ENCODE measurements around the gene CX3CL1. TPM values are rescaled to one million over a fixed set of nuclear protein-coding genes. Genes with fewer than 3 reads are reported as not detected.
"Not testable (repeated sequence)": the region's sequence is repeated elsewhere in the genome, so short reads cannot be mapped to it uniquely, and the experiment has no call there.

Gene CX3CL1
- total and polyA plus RNA-seq, 8 donors, result 8.6 to 27.8 (median 11.2) TPM

GRCh38 chr16:57391708-57392107 is 19.4 kb downstream of the CX3CL1 start:
- ATAC-seq (no peak), DNase-seq (no peak)
- Histone ChIP-seq H3K27ac (no peak overlapping the region), H3K4me3 (no peak overlapping the region), H3K4me1 (peaks cover 0 to 11% of the 10 kb centered on the region in 2 donors), H3K9me3 (peaks cover 0 to 4% of the 10 kb centered on the region in 2 donors), H3K27me3 (no peaks in the 10 kb centered on the region), H3K36me3 (no peaks in the 10 kb centered on the region)
- intact Hi-C loops (cut with DNase I), result no loop called here
- no peak for TF ChIP-seq CTCF (IDR thresholded peaks at IDR 0.05)

- TF ChIP-seq CTCF (IDR thresholded peaks at IDR 0.05), result no peak
- H3K4me1 ChIP-seq, result peaks cover 0 to 8% of the 10 kb centered on the region in 2 donors
- peaks cover 0 to 4% of the 10 kb centered on the region in 2 donors for H3K9me3 ChIP-seq
- no peaks in the 10 kb centered on the region for H3K36me3 ChIP-seq
- intact Hi-C loops (cut with DNase I), result no loop called here
- no peak overlapping the region for H3K4me3 ChIP-seq
- DNase-seq (no peak), ATAC-seq (peak; percentile 13)
- H3K27me3 ChIP-seq, result no peaks in the 10 kb centered on the region
- no peak overlapping the region for H3K27ac ChIP-seq
These were observed 20.4 kb downstream of the CX3CL1 start for GRCh38 chr16:57392694-57393093.

GRCh38 chr16:57394444-57394843 is 22.2 kb downstream of the CX3CL1 start:
- intact Hi-C loops (cut with DNase I), result no loop called here
- peak in 1 of 4 donors; percentile 41 for DNase-seq
- ATAC-seq, result no peak

GRCh38 chr16:57395026-57395425 is 22.7 kb downstream of the CX3CL1 start:
- ATAC-seq, result no peak
- DNase-seq, result no peak
- no peaks in the 10 kb centered on the region for H3K36me3 ChIP-seq
- no peak overlapping the region for H3K4me3 ChIP-seq
- H3K27me3 ChIP-seq, result no peaks in the 10 kb centered on the region
- TF ChIP-seq CTCF (IDR thresholded peaks at IDR 0.05), result no peak
- H3K27ac ChIP-seq, result no peak overlapping the region
- H3K9me3 ChIP-seq, result peaks cover 0 to 4% of the 10 kb centered on the region in 2 donors
- H3K4me1 ChIP-seq, result no peaks in the 10 kb centered on the region
- intact Hi-C loops (cut with DNase I), result no loop called here

More at GRCh38 chr16:57394444-57394843, 22.2 kb downstream of the CX3CL1 start:
- Histone ChIP-seq H3K4me1 (no peaks in the 10 kb centered on the region), H3K36me3 (no peaks in the 10 kb centered on the region), H3K27ac (no peak overlapping the region), H3K9me3 (peaks cover 0 to 4% of the 10 kb centered on the region in 2 donors), H3K4me3 (no peak overlapping the region), H3K27me3 (no peaks in the 10 kb centered on the region)
- no peak for TF ChIP-seq CTCF (IDR thresholded peaks at IDR 0.05)

- Histone ChIP-seq H3K4me1 (no peaks in the 10 kb centered on the region), H3K36me3 (no peaks in the 10 kb centered on the region)
- no peak for TF ChIP-seq CTCF (IDR thresholded peaks at IDR 0.05)
These were observed 24.5 kb downstream of the CX3CL1 start for GRCh38 chr16:57396786-57397185.

GRCh38 chr16:57397493-57397892 is 25.2 kb downstream of the CX3CL1 start:
- H3K27me3 ChIP-seq; ATAC-seq; intact Hi-C loops (cut with DNase I); H3K9me3 ChIP-seq; H3K4me1 ChIP-seq; H3K27ac ChIP-seq; H3K4me3 ChIP-seq; DNase-seq; H3K36me3 ChIP-seq: not testable (repeated sequence)

More at GRCh38 chr16:57396786-57397185, 24.5 kb downstream of the CX3CL1 start:
- DNase-seq (no peak), ATAC-seq (no peak)
- intact Hi-C loops (cut with DNase I), result no loop called here
- Histone ChIP-seq H3K27ac (no peak overlapping the region), H3K4me3 (no peak overlapping the region), H3K9me3 (peaks cover 0 to 4% of the 10 kb centered on the region in 2 donors), H3K27me3 (no peaks in the 10 kb centered on the region)
